ENCODE measurements around the gene NAA35. TPM values are rescaled to one million over a fixed set of nuclear protein-coding genes. Genes with fewer than 3 reads are reported as not detected.

The NAA35 gene
- 32.9 and 35.7 TPM in 2 replicates for total RNA-seq (ENCODE audit: low replicate concordance)
- long read RNA-seq, transcript NAA35-201 (23 exons, 2,649 nt): major isoform, 7 of 47 reads
- long read RNA-seq, partial matches to known transcripts: 15 of 47 reads
- long read RNA-seq, other reads (novel, unspliced or antisense): 25 of 47 reads

GRCh38 chr9:85940832-85941621 is at the start of gene NAA35:
Gene NAA35 (plus strand): TSS chr9:85941146. CDS start chr9:85942160, 1,014 bp downstream.
- Mint-ChIP-seq H3K27ac (peak within 1 kb of the TSS; percentile 94), H3K27me3 (no peaks in the 10 kb centered on the region), H3K4me1 (ENCODE audit: unreplicated experiment) (peaks cover 11% of the 10 kb centered on the region), H3K36me3 (peaks cover 15% of the 10 kb centered on the region), H3K4me3 (peak within 1 kb of the TSS; percentile 97), H3K9me3 (peaks cover 5% of the 10 kb centered on the region)
- peak; percentile 99 for DNase-seq (ENCODE audit: extremely low spot score, unreplicated experiment)
- no peak for TF ChIP-seq CTCF (conservative IDR thresholded peaks at IDR 0.05)

GRCh38 chr9:85892401-85892800 is 48.5 kb upstream of the NAA35 start:
- H3K27me3 Mint-ChIP-seq: no peaks in the 10 kb centered on the region
- no peaks in the 10 kb centered on the region for H3K36me3 Mint-ChIP-seq
- no peak for DNase-seq (ENCODE audit: extremely low spot score, unreplicated experiment)
- TF ChIP-seq CTCF (conservative IDR thresholded peaks at IDR 0.05): no peak
- H3K27ac Mint-ChIP-seq: no peak overlapping the region
- no peaks in the 10 kb centered on the region for H3K9me3 Mint-ChIP-seq
- H3K4me3 Mint-ChIP-seq: no peak overlapping the region
- H3K4me1 Mint-ChIP-seq (ENCODE audit: unreplicated experiment): no peaks in the 10 kb centered on the region

GRCh38 chr9:85895685-85896084 is 45.3 kb upstream of the NAA35 start:
- TF ChIP-seq CTCF (conservative IDR thresholded peaks at IDR 0.05): no peak
- Mint-ChIP-seq H3K27ac (no peak overlapping the region), H3K4me3 (no peak overlapping the region), H3K27me3 (no peaks in the 10 kb centered on the region), H3K9me3 (no peaks in the 10 kb centered on the region), H3K36me3 (no peaks in the 10 kb centered on the region), H3K4me1 (ENCODE audit: unreplicated experiment) (no peaks in the 10 kb centered on the region)
- DNase-seq (ENCODE audit: extremely low spot score, unreplicated experiment): no peak

- no peak for DNase-seq (ENCODE audit: extremely low spot score, unreplicated experiment)
- no peak for TF ChIP-seq CTCF (conservative IDR thresholded peaks at IDR 0.05)
- Mint-ChIP-seq H3K36me3 (no peaks in the 10 kb centered on the region), H3K4me3 (no peak overlapping the region), H3K4me1 (ENCODE audit: unreplicated experiment) (no peaks in the 10 kb centered on the region), H3K27ac (no peak overlapping the region), H3K9me3 (no peaks in the 10 kb centered on the region), H3K27me3 (no peaks in the 10 kb centered on the region)
These were observed 43.1 kb upstream of the NAA35 start for GRCh38 chr9:85897848-85898247.

GRCh38 chr9:85898332-85898731 is 42.6 kb upstream of the NAA35 start:
- Mint-ChIP-seq H3K36me3 (no peaks in the 10 kb centered on the region), H3K9me3 (no peaks in the 10 kb centered on the region), H3K27ac (no peak overlapping the region), H3K4me3 (no peak overlapping the region), H3K4me1 (ENCODE audit: unreplicated experiment) (no peaks in the 10 kb centered on the region), H3K27me3 (no peaks in the 10 kb centered on the region)
- DNase-seq (ENCODE audit: extremely low spot score, unreplicated experiment): no peak
- no peak for TF ChIP-seq CTCF (conservative IDR thresholded peaks at IDR 0.05)

Measured in type B pancreatic cell (in vitro differentiated cells).